Stimulated activated CD4-positive, alpha-beta T cell treated with anti-CD3 and anti-CD28 coated beads, Interleukin-4, amount 100 ng/mL, for 24 hours (primary cell): ENCODE measurements around the gene LZTS2.
A peak's percentile ranks its signal among the peaks of the same experiment; 100 is the strongest.

Experiments
- DNase-seq: peaks from one replicate; pipeline ENCODE4 v3.0.0-alpha.2; 2020

The LZTS2 gene

DNA sequence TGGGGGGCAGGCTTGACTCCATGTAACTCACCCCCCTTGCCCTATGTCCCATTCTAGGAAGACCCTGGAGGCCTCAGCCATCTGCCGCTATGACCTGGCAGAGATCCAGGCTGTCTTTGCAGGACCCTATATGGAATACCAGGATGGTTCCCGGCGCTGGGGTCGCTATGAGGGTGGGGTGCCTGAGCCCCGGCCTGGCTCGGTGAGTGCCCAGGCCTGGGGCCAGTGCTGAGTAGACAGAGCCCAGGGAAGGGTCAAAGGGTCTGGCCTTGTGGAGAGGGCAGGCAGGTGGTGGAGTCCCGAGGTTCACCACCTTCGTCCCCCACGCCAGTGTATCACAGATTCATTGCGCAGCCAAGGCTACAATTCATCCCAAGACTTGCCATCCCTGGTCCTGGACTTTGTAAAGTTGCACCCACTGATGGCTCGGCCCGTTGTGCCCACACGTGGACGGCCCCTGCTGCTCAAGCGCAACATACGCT lies 19.8 kb upstream of the LZTS2 start:
- DNase-seq: no peak

DNA sequence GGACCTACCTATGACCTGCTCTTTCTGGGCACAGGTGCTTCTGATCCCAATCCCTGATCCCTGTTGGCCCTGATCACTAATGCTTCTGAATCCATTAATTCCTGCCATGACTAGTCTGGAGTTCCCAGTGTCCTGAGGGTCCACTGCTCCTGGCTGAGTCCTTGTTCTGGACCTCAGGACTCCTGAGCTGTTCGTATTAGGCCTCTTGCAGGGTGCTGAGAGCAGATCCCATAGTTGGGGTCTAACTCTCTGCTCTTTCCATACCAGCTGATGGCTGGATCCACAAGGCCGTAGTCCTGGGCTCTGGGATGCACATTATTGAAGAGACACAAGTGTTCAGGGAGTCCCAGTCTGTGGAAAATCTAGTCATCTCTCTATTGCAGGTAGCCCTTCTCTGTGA lies 19.3 kb upstream of the LZTS2 start:
- DNase-seq: no peak

DNA sequence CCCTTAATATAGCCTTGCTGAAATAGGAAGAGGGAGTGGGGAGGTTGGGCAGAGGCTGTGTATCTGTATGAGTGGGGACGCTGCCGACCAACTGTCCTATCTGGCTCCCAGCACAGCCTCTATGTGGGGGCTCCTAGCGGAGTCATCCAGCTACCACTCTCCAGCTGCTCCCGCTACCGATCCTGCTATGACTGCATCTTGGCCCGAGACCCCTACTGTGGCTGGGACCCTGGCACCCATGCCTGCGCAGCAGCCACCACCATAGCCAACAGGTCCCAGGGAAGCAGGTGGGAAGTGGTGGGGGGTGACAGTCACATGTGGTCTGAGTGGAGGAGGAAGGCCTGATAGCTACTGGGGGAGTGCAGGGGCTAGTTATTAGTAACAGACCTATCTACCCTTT lies 18.9 kb upstream of the LZTS2 start:
- no peak for DNase-seq

DNA sequence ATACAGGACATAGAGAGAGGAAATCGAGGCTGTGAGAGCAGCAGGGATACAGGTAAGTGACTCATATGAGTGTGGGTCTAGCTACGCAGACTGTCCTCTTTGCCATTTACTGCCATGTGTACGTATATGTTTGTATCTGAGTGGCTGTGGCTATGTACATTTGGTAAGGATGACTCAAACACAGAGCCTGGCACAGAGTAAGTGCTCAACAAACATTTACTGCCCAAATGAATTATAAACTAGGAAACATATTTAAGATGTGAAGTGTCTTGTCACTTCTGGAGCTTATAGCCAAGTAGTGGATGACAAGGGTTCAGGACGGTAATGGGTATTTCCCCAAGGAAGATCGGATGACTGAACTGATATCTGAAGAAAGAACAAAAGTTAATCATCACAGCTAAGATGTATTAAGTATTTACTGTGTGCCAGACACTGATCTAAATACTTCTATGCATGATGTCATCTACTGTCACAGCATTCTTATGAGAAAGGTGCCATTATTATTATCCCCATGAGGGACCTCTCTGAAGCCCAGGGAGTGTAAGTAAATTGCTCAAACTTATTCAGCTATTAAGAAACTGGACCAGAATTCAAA lies 18.3 kb upstream of the LZTS2 start:
- no peak for DNase-seq

DNA sequence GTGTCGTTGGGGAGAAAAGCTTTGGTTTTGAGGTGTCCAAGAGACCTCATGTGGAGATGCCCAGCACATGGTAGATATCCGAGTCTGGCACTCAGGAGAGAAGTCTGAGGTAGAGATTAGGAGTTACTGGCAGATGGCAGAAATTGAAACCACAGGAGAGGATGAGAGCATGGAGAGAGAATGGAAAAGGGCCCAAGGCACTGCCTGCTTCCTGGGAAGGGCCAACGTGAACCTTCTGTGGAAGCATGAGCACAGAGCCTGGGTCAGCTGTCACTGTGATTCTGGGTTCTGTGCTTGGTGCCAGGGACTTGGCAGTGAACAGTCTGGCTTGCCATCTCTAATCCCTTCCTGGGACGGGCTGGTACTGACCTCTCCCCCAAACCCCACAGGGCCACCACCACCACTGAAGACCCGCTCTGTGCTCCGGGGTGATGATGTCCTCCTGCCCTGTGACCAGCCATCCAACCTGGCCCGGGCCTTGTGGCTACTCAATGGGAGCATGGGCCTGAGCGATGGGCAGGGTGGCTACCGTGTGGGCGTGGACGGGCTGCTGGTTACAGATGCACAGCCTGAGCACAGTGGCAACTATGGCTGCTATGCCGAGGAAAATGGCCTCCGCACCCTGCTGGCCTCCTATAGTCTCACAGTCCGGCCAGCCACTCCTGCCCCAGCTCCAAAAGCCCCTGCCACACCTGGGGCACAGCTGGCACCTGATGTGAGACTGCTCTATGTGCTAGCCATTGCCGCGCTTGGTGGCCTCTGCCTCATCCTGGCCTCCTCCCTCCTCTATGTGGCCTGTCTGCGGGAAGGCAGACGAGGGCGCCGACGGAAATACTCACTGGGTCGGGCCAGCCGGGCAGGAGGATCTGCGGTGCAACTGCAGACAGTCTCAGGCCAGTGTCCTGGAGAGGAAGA lies 16.4 kb upstream of the LZTS2 start:
- no peak for DNase-seq

DNA sequence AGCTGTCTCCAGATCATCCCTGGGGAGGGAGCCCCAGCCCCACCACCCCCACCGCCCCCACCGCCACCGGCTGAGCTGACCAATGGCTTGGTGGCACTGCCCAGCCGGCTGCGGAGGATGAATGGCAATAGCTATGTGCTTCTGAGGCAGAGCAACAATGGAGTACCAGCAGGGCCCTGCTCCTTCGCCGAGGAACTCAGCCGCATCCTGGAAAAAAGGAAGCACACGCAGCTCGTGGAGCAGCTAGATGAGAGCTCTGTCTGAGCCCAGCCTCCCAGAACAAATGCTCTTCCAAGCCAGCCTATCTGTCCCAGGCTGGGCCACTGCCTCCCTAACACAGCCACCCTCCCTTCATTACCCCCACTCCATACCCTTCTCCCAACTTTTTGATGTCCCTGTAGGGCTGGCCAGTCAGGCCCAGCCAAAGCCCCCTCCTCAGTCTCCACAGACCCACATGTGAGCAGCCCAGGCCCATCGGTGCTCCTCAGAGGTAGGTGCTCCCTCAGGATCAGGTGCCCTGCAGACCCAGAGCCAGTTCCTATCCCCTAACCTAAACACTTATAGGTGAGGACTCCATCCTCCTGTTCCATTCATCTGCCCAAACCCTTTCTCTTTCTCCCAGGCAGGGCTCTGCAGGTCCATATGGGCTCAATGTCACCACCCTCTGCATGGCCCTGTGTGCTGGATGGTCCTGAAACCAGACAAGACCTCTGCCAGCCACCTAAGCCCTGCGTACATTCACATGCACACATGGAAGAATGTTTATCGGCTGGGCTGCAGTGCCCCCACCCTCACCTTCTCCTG lies 15.5 kb upstream of the LZTS2 start:
- no peak for DNase-seq

DNA sequence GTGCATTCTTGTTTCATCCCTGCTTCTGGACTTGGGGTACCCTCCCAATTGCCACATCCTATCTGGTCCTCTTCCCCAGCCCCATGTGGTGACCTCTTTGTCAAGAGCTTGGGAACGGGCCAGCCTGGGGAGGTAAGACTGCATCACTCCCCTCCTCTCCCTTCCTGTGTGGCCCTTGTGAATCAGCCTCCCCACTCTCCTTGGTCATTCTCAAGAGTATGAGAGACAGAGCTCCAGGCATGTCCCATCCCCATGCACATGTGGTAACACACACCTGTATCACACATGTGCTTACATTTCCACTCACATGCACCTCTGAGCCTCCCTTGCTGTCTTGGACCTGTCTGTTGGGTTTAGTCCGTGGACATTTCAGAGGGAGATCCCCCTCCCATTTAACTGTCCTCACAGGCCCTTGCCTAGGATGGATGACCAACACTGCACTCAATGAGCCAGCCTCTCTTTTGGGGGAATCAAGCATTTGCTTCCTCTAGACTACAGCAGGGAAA lies 14.9 kb upstream of the LZTS2 start:
- no peak for DNase-seq

DNA sequence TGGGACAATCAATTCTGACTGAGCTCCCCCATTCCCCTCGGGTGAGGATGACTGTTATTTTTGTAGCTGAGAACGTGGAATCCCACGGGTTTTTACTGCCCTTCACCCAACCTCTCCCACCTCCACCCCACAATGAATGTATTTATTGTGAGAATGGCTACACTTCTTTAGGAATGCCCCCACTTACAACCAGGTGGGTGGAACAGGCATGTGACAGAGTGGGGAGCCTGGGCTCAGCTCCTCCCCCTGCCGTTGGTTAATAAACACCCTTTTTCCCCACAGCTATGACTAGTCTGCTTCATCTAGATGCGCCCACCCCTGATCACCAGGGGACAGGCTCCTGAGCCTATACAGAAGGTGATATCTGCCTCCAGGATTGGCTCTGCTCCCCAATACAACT lies 14.3 kb upstream of the LZTS2 start:
- DNase-seq: no peak

DNA sequence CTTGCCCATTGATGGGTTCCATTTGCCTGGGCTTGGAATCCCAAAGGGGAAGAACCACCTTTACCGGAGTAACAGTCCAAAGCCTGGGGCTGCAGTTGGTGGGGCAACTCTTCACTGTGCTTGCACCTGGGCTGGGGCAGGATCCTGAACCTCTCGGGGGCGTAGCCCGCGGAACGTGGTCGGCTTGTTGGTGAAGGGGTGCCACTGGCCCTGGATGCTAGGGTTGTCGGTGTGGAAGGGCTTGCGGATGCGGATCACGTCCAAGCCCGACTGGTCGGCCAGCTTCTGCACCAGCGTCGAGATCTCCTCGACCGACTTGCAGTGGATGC lies 13.0 kb upstream of the LZTS2 start:
- no peak for DNase-seq

DNA sequence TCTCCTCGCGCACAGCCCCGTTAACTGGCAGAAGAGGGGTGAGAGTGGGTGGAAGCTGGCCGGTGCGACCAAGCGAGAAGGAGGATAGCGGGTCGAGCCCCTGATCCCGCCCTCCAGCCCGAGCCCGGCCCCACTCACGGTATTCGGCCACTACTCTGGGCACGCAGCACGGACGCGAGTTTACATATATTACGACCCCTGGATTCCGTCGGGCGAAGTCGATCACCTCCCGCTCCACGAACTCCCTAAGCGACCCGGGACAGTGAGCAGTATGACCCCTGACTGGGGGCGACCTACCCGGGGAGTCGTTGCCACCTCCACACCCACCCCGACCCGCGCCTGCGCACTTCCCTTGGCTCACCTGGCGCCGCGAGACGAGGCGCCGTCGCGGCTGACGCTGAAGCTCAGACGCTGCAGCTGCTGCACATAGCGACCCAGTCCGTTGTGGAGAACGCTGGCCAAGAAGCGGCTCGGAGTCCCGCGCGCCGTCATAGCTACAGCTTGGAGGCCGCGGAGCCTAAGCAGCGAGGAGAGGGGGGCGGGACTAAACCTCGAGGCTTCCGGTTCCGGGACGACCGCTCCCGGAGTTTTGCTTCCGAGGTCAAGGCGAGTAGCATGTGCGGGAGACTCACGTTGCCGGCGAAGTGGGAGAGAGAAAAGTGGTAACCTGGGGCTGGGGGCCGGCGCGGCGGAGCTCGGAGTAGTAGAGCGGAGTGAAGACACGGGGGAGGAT lies 12.5 kb upstream of the LZTS2 start, which contains the start of the genes MRPL43 and TWNK:
MRPL43 (minus strand) TSS at position 546 of the 733 bp plus-strand sequence; CDS start at position 492, 54 bp downstream.
TWNK (plus strand) TSS at position 592 of the 733 bp plus-strand sequence. CDS start 668 bp downstream, outside the sequence.
- peak; percentile 90 for DNase-seq

DNA sequence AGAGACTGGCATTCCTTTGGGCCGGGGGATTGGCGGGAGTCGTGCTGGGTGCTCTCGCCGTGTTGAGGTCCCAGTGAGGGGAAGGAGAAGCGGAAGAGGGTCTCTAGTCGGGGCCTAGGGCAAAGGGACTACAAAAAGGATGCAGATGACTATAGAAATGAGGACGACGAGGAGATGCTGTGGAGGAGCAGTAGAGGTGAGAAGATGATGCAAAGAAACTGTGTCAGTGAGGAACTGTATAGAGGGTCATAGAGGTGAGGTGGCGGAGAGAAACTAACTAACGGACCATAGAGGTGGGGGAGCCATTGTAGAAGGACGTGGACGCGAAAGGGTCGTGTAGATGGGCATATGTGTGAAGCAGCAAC lies 11.9 kb upstream of the LZTS2 start:
- no peak for DNase-seq

DNA sequence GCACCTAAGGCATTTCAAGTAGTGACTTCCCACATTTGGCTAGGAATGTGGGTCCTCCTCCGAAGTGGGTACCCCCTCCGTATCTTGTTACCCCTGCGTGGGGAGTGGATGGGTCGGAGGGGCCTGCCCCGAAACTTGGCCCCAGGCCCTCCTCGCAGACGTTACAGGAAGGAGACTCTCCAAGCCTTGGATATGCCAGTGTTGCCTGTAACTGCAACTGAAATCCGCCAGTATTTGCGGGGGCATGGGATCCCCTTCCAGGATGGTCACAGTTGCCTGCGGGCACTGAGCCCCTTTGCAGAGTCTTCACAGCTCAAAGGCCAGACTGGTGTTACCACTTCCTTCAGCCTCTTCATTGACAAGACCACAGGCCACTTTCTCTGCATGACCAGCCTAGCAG lies 11.4 kb upstream of the LZTS2 start:
- DNase-seq: no peak

DNA sequence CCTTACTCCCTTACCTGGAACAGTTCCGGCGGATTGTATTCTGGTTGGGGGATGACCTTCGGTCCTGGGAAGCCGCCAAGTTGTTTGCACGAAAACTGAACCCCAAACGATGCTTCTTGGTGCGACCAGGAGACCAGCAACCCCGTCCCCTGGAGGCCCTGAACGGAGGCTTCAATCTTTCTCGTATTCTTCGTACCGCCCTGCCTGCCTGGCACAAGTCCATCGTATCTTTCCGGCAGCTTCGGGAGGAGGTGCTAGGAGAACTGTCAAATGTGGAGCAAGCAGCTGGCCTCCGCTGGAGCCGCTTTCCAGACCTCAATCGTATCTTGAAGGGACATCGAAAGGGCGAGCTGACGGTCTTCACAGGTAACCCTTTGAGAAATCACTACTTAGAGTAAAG lies 10.5 kb upstream of the LZTS2 start:
- DNase-seq: no peak

DNA sequence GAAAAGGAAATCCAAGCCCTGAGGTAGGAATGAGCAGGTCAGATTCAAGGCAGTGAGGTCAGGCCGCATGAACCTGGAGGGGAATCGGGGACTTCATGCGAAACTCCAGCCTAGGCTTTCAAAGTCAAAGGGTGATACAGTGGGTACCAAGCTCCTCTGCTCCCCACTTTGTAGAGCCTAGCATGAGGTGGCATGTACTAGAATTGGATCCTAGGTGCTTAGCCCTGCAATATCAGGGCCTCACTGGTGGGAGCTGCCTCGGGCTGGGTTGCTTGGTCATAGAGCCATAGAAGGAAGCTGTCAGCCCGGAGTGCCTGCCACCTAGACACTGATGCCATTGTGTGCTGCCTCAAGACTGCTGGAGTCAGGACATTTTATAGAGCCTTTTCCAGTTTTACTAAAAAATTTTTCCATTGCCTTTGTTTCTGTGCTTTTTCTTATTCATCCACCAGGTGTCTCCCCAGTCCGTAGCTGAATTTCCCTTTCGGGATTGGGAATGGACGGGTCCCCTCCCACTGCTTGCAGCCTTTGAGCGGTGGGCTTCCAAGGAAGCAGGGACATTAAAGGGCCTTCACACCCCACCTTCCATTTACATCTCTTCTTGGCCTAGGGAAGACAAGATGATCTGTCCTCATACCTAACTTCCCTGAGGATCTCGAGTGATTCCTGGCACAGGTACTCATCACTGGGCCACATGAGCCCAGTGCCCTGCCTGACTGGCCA lies 5.5 kb upstream of the LZTS2 start:
- DNase-seq: no peak

DNA sequence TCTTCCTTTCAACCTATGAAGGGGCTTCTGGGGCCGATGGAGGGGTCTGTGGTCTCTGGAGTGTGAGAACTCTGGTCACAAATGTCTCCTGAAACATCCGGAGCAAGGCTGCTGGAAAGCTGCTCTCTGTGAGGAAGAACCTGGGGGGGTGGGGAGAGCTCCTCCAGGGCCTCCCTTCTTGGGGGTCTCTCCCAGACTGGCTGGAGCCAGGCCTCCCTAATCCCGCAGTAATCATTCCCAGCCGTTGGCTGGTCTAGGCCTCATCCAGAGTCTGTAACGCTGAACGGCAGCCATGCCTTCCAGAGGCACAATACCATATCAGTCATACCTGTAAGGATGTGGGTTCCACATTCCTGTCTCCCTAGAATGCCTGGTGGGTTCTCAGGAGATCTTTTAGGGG lies 4.4 kb upstream of the LZTS2 start:
- no peak for DNase-seq

DNA sequence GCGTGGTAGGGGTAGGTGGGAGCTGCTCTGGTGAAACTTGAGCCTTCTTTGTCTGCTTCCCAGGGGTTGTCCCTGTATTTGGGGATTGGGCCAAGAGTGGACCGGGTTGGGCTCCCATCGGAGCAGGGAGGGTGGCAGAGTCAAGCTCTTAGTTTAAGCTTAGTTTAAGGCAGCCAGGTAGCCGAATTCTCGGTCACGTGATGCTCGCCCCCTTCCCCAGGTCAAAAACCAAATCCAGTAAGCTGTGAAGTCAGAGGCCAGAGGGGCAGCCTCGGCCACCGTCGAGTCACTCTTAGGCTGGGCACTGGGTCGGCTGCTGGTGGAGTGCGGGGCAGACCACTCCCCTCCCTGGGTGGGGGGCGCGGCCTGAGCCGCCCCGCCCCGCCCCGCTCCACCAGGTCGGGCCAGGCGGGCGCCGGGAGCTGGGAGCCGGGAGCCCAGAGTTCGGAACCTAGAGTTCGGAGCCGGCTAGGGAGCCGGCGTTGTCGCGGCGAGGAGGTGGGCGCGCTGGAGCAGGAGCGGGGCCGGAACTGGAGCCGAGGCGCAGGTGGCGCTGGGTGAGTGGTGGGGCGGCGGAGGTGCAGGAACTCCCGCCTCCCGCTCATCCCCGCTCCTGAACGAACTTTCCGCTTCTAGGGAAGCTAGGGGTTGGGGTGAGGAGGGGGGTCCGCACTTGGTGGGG lies 2.8 kb upstream of the LZTS2 start:
- peak; percentile 38 for DNase-seq

DNA sequence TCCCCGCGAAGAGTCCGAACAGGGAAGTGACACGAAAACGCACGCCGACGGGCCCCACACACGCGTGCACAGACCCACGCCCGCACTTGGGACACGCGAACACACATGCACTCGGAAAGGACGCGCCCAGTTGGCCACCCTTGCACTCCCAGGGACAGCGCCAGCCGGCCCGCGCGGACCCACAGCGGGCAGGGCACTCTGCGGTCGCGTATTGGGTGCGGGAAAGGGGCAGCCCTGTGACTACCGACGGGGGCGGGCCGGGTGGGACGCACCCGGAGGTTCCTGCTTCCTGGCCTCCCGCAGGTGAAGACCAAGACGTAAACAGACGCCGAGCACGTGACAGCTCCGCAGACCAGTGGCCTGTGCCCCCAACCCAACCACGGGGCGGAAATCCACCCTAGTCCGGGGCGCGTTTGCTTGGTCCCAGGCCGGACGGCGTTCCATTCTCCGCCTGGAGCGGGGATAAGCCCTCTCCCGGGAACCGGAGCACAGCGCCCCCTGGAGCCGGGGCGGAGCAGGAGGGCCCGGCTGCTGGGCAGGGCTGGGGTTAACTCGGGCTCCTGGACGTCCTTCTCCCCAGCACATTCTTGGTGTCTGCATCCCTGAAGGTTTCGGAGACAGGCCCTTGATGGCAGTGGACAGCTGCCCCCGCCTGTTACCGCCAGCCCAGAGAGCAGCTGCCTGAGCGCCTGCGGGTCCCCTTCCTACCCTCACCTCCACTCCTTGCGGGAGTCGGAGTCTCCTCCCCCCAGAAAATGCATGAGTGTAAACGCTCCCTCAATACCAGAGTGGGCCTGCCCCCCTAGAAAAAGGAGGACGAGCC lies 2.0 kb upstream of the LZTS2 start:
- peak; percentile 72 for DNase-seq

DNA sequence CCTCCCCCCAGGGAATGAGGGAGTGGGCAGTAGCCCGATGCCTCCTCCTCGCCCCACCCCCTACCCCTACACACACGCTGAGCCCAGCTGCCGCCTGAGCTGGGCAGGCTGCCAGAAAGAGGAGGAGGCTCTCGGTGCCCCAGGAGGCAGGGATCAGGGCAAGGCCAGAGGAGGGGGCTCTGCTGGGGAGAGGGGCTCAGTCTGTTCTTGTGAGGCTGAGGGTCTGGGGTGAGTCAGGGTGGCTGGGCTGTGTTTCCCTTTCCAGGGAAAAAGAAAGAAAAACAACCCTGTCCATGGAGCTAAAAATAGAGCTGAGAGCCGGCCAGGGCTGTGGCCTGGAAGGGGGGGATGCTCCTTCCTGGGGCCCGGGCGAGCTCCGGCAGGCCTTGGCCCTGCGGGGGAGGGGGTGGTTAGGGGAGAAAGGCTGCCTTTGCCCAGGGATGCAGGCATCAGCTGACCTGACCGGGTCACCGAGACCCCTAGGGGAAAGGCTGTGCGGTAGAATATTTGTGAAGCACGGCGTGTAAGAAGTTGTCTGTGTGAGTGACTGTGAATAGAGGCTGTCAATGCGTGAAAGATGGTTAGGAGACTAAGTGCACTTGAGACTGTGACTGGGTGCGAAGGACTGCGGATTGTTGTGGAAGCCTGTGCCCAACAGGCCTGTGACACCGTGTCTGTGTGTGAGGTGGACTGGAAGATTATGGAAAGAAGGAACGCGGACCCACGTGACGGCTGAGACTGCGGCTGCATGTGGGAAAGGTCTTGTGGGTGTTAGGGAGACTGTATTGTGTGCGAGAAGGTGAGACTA lies 1.2 kb upstream of the LZTS2 start:
- DNase-seq: peak; percentile 64

DNA sequence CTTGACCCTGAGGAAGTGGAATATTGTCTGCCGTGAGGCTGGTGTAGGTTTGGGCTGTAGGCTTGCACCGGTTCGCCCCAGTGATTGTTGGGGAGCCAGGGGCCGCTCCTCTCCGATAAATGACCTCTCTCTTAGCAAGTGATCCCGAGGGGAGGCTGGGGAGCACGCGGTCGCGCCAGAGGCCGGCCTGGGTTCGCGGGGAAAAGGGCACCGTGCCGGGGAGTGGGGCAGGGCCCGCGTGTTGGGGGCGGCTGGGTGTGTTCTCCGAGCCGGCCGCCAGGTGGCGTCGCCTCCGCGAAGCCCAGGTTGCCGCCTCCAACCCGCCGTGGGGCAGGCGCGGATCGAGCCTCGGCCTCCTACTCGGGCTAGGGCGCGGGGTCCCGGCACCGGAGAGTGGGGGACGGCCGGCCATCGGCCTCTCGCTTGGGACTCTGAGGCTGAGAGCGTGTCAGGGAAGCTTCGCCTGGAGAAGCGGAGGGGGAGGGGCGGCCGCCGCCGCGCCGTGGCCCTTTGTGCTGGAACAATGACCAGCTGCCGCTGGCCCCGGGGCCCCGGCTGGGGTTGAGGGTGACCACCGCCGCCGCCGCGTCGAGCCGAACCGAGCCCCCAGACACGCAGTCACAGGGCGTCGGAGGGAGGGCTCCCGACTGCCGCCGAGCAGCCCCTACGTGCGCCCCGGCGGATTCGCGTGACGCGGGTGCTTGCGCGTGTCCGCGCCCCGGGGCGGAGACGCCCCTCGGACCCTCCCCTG lies 442 bp upstream of the LZTS2 start:
- peak; percentile 77 for DNase-seq
